ENCODE measurements around the gene ZBTB46. TPM values are rescaled to one million over a fixed set of nuclear protein-coding genes. Genes with fewer than 3 reads are reported as not detected.

Gene ZBTB46
- total RNA-seq, 4 donors from 2014 or later = 11.5 to 20.4 (median 12.6) TPM

DNA sequence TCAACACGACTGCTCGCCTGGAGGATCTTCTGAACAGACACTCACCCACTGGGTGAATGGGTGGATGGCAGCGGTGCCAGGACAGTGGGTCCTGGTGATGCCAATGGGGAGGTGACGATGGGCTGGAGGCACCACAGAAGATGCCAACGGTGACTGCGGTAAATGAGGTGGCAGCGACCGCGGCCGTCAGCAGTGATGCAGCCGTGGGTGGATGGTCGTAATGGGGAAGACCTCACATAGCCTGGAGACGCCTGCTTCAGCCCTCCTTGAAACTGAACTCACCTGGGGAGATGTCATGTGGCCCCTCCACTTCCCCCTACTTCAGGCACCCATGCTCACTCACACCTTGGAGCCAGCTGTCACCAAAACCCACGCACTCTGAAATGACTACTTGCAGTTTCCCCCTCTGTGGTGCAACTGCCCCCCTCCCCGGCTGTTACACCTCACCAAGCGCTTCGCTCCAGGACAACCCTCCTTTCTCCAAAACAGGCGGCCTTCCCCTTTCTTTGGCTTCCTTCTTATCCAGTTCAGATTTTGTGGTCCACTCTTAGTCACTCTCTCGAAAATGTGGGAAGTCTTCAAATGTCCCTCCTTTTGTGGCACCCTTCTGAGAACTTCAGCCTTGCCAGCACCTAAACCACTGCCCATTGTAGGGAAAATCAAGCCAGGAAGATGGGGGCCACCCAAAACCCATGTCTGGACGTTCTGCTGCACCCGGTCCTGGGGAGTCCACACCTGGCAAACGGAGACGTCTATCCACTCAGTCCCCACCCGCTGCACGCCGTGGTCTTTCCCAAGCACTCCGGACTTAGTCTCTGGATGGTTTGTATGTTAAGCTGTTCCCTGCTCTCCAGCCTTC lies 19.9 kb upstream of the ZBTB46 start:
- H3K4me1 ChIP-seq = peaks cover 3 to 52% (median 39%) of the 10 kb centered on the region in 4 donors
- no peak overlapping the region for H3K27ac ChIP-seq
- peaks cover 0 to 39% of the 10 kb centered on the region in 2 donors for H3K27me3 ChIP-seq
- no peaks in the 10 kb centered on the region for H3K36me3 ChIP-seq
- 83% methylated on average over 27 of the region's 27 CpGs for WGBS, 2 donors
- H3K9me3 ChIP-seq = no peaks in the 10 kb centered on the region
- TF ChIP-seq, protein P1, sequence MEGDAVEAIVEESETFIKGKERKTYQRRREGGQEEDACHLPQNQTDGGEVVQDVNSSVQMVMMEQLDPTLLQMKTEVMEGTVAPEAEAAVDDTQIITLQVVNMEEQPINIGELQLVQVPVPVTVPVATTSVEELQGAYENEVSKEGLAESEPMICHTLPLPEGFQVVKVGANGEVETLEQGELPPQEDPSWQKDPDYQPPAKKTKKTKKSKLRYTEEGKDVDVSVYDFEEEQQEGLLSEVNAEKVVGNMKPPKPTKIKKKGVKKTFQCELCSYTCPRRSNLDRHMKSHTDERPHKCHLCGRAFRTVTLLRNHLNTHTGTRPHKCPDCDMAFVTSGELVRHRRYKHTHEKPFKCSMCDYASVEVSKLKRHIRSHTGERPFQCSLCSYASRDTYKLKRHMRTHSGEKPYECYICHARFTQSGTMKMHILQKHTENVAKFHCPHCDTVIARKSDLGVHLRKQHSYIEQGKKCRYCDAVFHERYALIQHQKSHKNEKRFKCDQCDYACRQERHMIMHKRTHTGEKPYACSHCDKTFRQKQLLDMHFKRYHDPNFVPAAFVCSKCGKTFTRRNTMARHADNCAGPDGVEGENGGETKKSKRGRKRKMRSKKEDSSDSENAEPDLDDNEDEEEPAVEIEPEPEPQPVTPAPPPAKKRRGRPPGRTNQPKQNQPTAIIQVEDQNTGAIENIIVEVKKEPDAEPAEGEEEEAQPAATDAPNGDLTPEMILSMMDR (IDR thresholded peaks at IDR 0.05) = no peak
- no peak for TF ChIP-seq EP300 (IDR thresholded peaks at IDR 0.05)
- TF ChIP-seq POLR2A (IDR thresholded peaks at IDR 0.05) = no peak
- no peak overlapping the region for H3K4me3 ChIP-seq
- no peak for DNase-seq (ENCODE audit: low spot score in 2 of 2)

DNA sequence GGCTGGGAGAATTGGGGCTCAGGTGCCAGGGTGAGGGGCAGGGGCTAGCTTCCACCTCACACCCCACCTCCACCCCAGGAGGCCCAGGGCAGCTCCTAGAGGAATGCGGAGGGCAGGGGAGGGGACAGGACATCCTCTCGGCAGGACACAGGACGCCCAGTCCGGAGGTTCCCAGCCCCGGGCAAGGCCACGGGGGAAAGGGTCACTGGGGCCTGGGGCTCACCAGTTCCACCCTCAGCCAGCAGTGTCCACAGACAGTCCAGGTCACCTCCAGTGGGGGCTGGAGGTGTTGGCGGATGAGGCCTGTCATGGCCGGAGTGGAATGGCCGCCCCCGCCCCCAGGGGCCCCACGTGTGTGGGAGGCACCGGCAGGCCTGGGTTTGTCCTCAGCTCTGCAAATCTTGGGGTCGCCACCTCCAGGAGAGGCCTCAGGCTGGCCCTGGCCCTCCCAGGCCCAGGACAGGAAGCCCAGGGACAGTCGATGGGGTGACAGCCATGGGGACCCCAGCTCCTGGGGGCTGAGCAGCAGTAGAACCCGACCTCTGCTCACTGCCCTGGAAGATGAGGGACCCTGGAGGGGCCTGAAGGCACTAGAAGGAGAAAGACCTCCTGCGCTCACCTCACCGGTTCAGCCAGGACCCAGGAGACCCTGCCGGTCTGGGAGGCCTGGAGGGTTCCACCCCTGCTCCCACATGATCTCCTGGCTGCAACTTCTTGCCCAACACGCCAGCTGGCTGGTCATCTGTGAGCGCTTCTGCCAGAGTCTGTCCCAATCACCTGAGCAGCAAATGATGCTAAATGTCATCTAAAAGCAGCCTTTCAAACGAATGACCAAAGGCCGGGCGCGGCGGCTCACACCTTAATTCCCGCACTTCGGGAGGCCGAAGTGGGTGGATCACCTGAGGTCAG lies 17.2 kb upstream of the ZBTB46 start:
- H3K27me3 ChIP-seq = peaks cover 0 to 31% of the 10 kb centered on the region in 2 donors
- peaks cover 0 to 37% (median 21%) of the 10 kb centered on the region in 4 donors for H3K4me1 ChIP-seq
- TF ChIP-seq EP300 (IDR thresholded peaks at IDR 0.05) (no peak), POLR2A (IDR thresholded peaks at IDR 0.05) (no peak)
- TF ChIP-seq, protein P1 (IDR thresholded peaks at IDR 0.05) = no peak
- 58 to 64% methylated on average over 20 to 26 of the region's 28 CpGs for WGBS, 2 donors
- H3K27ac ChIP-seq = peak overlapping the region; percentile 17 to 81 (median 54)
- H3K36me3 ChIP-seq = no peaks in the 10 kb centered on the region
- H3K9me3 ChIP-seq = no peaks in the 10 kb centered on the region
- DNase-seq (ENCODE audit: low spot score in 2 of 2) = no peak
- no peak overlapping the region for H3K4me3 ChIP-seq

DNA sequence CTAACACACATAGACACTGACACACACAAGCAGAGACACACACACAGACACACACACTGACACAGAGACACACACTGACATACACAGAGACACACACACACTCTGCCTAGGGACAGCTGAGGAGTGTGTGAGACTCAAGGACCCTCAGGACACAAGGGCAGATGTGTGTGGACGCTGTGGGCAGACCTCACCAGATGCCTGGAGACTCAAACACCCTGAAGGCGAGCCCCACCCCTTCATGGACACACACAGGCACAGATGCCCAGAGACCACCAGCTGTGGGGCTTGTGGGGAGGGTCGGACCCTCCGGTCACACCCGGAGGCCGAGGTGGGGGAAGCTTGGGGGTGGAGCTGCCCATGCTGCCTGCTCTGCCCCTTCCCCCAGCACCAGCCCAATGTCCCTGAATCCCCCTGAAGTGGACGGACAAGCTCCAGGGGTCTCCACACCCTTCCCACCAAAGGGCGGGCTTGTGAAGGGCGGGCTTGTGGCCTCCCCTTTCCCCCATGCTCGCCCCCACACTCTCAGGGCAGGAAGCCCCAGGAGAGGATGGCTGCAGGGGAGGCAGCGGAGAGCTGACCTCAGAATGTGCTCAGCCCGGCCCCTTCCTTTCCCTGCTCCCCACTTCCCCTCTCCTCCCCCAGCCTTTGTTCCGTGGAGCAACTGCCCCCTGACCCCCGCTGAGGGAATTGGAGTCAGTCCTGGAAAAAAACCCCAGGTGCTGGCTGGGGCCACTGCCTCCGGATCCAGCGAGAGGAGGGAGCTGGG lies 16.4 kb upstream of the ZBTB46 start:
- H3K27ac ChIP-seq = peak overlapping the region; percentile 17 to 81 (median 54)
- WGBS, 2 donors = 17 to 22% methylated on average over 15 to 16 of the region's 16 CpGs
- DNase-seq (ENCODE audit: low spot score in 2 of 2) = no peak
- no peaks in the 10 kb centered on the region for H3K36me3 ChIP-seq
- TF ChIP-seq POLR2A (IDR thresholded peaks at IDR 0.05) (no peak), EP300 (IDR thresholded peaks at IDR 0.05) (no peak)
- TF ChIP-seq, protein P1 (IDR thresholded peaks at IDR 0.05) = no peak
- no peaks in the 10 kb centered on the region for H3K9me3 ChIP-seq
- peaks cover 0 to 37% (median 21%) of the 10 kb centered on the region in 4 donors for H3K4me1 ChIP-seq
- peaks cover 0 to 30% of the 10 kb centered on the region in 2 donors for H3K27me3 ChIP-seq
- no peak overlapping the region for H3K4me3 ChIP-seq

DNA sequence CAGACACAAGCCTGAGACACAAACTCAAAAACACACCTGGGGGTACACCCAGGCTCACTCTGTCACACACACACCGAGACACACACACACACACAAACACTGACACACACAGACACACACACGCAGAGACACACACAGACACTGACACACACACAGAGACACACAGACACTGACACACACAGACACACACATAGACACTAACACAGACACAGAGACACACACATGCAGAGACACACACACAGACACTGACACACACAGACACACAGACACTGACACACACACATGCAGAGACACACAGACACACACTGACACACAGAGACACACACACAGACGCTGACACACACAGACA lies 15.8 kb upstream of the ZBTB46 start:
- no peaks in the 10 kb centered on the region for H3K36me3 ChIP-seq
- 41 to 53% methylated on average over 3 of the region's 3 CpGs for WGBS, 2 donors
- DNase-seq (ENCODE audit: low spot score in 2 of 2) = no peak
- H3K9me3 ChIP-seq = no peaks in the 10 kb centered on the region
- peaks cover 0 to 37% (median 21%) of the 10 kb centered on the region in 4 donors for H3K4me1 ChIP-seq
- no peak overlapping the region for H3K4me3 ChIP-seq
- TF ChIP-seq, protein P1 (IDR thresholded peaks at IDR 0.05) = no peak
- TF ChIP-seq POLR2A (IDR thresholded peaks at IDR 0.05) (no peak), EP300 (IDR thresholded peaks at IDR 0.05) (no peak)
- peaks cover 0 to 30% of the 10 kb centered on the region in 2 donors for H3K27me3 ChIP-seq
- peak overlapping the region in 3 of 4 donors; percentile 17 to 81 (median 67) for H3K27ac ChIP-seq

Data from tibial nerve (tissue), 4 donors.